Mononuclear cell (primary cell): ENCODE data around the gene SLC15A4. TPM values are rescaled to one million over a fixed set of nuclear protein-coding genes. Genes with fewer than 3 reads are reported as not detected.

ENCODE experiments used
- H3K27me3 ChIP-seq: 2 replicates; pipeline ENCODE4 v1.6.0; 2011; ENCODE audit warnings: low read length, control low read depth; ENCODE audit not compliant: insufficient read depth
- H3K4me1 ChIP-seq: 2 replicates; pipeline ENCODE4 v1.5.1; 2011; ENCODE audit warnings: mild to moderate bottlenecking, low read length, control low read depth; ENCODE audit not compliant: insufficient read depth
- H3K4me3 ChIP-seq: 2 replicates; pipeline ENCODE4 v1.5.1; 2011; ENCODE audit warnings: mild to moderate bottlenecking, low read length, moderate library complexity
- H3K9me3 ChIP-seq: 2 replicates; pipeline ENCODE4 v1.5.1; 2011; ENCODE audit warnings: low read depth, mild to moderate bottlenecking, control low read depth, low read length
- total RNA-seq: library from RNA; depleted of rRNA; stranded (reverse); fragments of >200 nt; gene quantifications from one replicate; pipeline ENCODE4 v1.2.3, GENCODE V29; 2012

Gene SLC15A4
- total RNA-seq, 1 donor, result 59.2 TPM

DNA sequence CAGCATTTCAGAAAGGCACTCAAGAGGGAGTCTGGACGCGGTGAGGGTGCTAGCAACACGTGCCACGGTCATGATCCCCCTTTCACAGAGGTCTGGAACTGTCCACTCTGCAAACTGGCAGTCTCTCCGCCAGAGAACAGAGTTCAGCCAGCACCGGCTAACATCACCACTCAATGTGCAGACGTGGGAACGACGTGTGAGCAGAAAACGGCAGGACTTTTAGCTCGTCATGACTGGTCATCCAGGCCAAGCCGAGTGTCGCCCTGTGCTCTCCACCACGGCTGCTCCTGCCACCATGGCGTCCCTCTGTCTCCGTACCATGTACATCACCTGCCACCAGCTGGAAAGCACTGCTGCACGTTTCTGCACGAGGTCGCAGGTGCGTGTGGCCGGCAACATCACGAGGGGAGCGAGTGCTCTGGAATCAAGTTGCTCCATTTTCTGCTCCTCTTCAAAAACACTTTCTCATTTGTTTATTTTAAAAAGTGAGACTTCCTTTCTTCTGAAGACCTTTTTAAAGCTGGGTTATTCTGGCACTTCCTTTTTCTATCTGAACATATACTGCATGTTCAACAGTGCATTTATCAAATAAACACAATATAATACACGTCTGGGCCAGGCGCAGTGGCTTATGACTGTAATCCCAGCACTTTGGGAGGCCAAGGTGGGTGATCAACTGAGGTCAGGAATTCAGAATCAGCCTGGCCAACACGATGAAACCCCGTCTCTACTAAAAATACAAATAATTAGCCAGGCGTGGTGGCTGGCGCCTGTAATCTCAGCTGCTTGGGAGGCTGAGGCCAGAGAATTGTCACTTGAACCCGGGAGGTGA, 28.0 kb downstream of the SLC15A4 start:
- no peak overlapping the region for H3K4me3 ChIP-seq
- no peaks in the 10 kb centered on the region for H3K27me3 ChIP-seq
- H3K9me3 ChIP-seq, result no peaks in the 10 kb centered on the region
- peaks cover 79% of the 10 kb centered on the region for H3K4me1 ChIP-seq

- Histone ChIP-seq H3K27me3 (no peaks in the 10 kb centered on the region), H3K9me3 (no peaks in the 10 kb centered on the region), H3K4me1 (peaks cover 85% of the 10 kb centered on the region), H3K4me3 (no peak overlapping the region)
Observed at GRCh38 chr12:128794661-128795529, 28.9 kb downstream of the SLC15A4 start.

- Histone ChIP-seq H3K9me3 (no peaks in the 10 kb centered on the region), H3K4me1 (peaks cover 91% of the 10 kb centered on the region), H3K4me3 (no peak overlapping the region), H3K27me3 (no peaks in the 10 kb centered on the region)
Observed at GRCh38 chr12:128793701-128794100, 30.1 kb downstream of the SLC15A4 start.

- Histone ChIP-seq H3K27me3 (no peaks in the 10 kb centered on the region), H3K9me3 (no peaks in the 10 kb centered on the region), H3K4me1 (peaks cover 92% of the 10 kb centered on the region), H3K4me3 (no peak overlapping the region)
Observed at GRCh38 chr12:128792881-128793280, 30.9 kb downstream of the SLC15A4 start.

DNA sequence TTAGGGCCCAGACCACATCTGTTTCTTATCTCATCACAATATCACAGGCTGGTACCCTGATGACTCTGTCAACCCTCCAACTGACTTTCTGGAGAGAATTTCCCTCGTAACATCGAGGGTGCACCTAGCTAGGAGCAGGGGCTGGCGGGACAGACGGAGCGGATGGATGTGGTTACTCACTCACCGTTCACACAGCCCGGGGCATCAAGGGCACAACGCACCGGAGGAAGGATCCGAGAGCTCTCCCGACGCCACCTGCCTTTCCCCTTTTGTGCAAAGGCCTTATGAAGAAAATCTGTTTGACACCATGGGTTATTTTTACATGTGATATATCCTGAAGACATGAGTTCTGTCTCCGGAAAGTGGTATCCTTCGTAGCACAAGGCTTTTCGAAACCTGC, 31.4 kb downstream of the SLC15A4 start:
- H3K9me3 ChIP-seq, result no peaks in the 10 kb centered on the region
- H3K4me1 ChIP-seq, result peaks cover 90% of the 10 kb centered on the region
- H3K4me3 ChIP-seq, result no peak overlapping the region
- H3K27me3 ChIP-seq, result no peaks in the 10 kb centered on the region

- Histone ChIP-seq H3K4me1 (peaks cover 83% of the 10 kb centered on the region), H3K27me3 (no peaks in the 10 kb centered on the region), H3K4me3 (no peak overlapping the region), H3K9me3 (no peaks in the 10 kb centered on the region)
Observed at GRCh38 chr12:128791395-128792322, 32.1 kb downstream of the SLC15A4 start.

- Histone ChIP-seq H3K4me3 (no peak overlapping the region), H3K9me3 (no peaks in the 10 kb centered on the region), H3K4me1 (peaks cover 75% of the 10 kb centered on the region)
Observed at GRCh38 chr12:128790653-128791373, 32.9 kb downstream of the SLC15A4 start.

GRCh38 chr12:128790221-128790620, 33.5 kb downstream of the SLC15A4 start:
- Histone ChIP-seq H3K9me3 (no peaks in the 10 kb centered on the region), H3K4me1 (peaks cover 69% of the 10 kb centered on the region), H3K4me3 (no peak overlapping the region), H3K27me3 (no peaks in the 10 kb centered on the region)

More at GRCh38 chr12:128790653-128791373, 32.9 kb downstream of the SLC15A4 start:
- H3K27me3 ChIP-seq, result no peaks in the 10 kb centered on the region

GRCh38 chr12:128789356-128789929, 34.3 kb downstream of the SLC15A4 start:
- H3K9me3 ChIP-seq, result no peaks in the 10 kb centered on the region
- H3K27me3 ChIP-seq, result no peaks in the 10 kb centered on the region
- H3K4me3 ChIP-seq, result no peak overlapping the region
- peaks cover 61% of the 10 kb centered on the region for H3K4me1 ChIP-seq

- no peak overlapping the region for H3K4me3 ChIP-seq
- H3K4me1 ChIP-seq, result peaks cover 59% of the 10 kb centered on the region
- H3K27me3 ChIP-seq, result no peaks in the 10 kb centered on the region
Observed at GRCh38 chr12:128787827-128788226, 35.9 kb downstream of the SLC15A4 start.

GRCh38 chr12:128786741-128787391, 36.9 kb downstream of the SLC15A4 start:
- no peaks in the 10 kb centered on the region for H3K9me3 ChIP-seq
- H3K4me3 ChIP-seq, result no peak overlapping the region
- no peaks in the 10 kb centered on the region for H3K27me3 ChIP-seq
- peaks cover 58% of the 10 kb centered on the region for H3K4me1 ChIP-seq

More at GRCh38 chr12:128787827-128788226, 35.9 kb downstream of the SLC15A4 start:
- H3K9me3 ChIP-seq, result no peaks in the 10 kb centered on the region

DNA sequence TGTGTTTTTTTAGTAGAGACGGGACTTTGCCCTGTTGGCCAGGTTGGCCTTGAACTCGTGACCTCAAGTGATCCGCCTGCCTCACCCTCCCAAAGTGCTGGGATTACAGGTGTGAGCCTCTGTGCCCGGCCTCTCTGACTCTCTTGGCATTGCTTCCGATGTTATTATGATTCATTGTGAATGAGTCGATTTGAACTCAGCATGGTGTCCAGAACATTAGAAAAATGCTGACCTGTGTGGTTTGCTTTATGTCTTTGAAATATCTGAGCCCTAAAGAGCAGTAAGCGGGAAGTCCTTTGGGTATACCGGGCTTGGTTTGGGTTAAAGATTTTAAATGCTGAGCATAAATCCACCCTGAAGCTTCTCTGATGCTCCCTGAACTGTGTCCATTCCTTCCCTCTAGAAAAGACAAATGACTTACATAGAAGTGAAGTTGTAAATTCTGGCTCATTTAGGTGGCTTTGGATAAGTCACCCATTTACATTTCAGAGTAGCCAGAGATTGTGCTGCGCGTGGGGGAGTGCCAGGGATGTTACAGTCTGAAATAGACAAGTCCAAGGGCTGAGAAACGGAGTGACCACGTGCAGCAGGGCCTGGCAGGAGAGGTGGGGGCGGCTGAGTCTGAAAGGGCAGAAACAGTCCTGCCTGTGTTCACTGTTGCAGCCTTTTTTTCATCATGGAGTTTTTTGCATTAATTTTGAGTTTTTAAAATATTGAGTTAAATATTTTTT, 39.6 kb downstream of the SLC15A4 start:
- peaks cover 35% of the 10 kb centered on the region for H3K4me1 ChIP-seq
- no peak overlapping the region for H3K4me3 ChIP-seq
- H3K9me3 ChIP-seq, result no peaks in the 10 kb centered on the region
- H3K27me3 ChIP-seq, result no peaks in the 10 kb centered on the region

GRCh38 chr12:128783129-128783574, 40.6 kb downstream of the SLC15A4 start:
- Histone ChIP-seq H3K4me1 (peaks cover 25% of the 10 kb centered on the region), H3K4me3 (no peak overlapping the region), H3K27me3 (no peaks in the 10 kb centered on the region), H3K9me3 (no peaks in the 10 kb centered on the region)
